Stimulated activated CD8-positive, alpha-beta memory T cell treated with anti-CD3 and anti-CD28 coated beads, Interleukin-12 subunit alpha, Interleukin-12 subunit beta, amount 100 ng/mL, for 24 hours (primary cell): ENCODE data around the gene SUCO.

Experiments
- DNase-seq: peaks from one replicate; pipeline ENCODE4 v3.0.0-alpha.2; 2020; ENCODE audit errors: extremely low read depth

Gene SUCO

DNA sequence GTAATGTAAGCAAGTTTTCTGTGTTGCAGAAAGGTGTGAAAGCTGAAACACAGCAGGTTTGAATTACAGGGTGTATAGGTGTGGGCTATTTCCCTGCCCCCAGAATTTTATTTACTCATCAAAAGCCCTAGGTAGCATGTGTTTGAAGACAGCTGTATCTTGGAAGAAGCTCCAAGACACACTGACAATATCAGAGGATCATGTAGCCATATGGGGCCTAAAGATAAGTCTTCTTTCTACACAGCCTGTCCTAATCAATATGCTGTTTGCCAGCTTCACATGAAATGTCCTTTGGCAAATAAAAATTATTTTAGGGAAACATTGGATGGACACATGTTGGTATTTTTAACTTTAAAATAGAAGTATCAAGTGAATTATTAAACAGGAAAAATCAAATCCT, 17.5 kb upstream of the SUCO start:
- DNase-seq: no peak

DNA sequence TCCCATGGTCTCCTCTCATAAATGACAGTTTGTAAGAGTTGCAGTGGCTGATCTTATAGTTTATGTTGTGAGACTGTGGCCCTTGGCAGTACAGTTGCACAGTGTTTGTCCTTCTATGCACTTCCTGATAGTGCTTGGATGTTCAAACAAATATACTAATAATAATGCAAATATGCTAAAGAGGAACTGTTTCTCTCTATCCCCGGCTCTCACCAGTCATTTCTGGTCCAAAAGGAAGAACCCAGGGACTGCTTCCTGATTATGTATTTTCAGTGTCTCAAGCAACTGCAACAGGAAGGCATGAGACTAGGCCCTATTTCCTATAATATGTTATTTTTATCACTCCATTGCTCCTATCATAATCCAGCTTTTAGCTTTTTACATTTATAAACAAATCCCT, 17.0 kb upstream of the SUCO start:
- DNase-seq: no peak

DNA sequence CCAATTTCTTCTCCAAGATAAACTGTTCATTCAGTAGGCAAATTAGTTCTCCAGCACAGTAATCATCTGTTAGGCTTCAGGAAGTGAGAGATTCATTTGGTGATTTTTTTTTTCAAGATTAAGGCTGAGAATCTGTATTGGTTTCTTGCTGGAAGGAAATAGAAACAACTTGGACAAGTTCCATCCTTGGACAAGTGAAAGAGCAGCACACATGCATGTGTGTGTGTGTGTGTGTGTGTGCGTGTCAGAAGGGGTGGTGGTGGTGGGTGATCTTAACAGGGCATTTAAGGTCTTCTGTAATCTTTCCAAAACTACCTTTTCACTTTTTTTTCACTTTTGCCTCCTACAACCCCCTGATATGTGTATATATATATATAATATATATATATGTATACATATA, 15.9 kb upstream of the SUCO start:
- no peak for DNase-seq

DNA sequence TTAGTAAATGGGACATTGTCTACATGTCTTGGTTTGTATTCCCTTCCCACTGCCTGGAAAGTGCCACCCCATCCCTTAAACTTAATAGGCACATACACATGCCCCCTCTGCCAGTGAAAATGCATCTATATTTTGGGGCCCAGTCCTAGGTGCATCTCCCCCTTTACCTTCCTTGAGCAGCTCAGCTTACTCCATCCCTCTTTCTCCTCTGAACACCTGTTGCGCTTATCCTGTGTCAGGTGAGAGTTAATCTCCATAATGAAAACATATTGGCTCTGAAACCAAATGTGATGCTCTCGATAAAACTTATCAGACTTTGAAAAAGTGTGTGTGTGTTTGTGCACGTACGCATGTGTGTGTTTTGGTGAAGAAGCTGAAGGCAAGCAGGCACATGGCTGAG, 15.4 kb upstream of the SUCO start:
- DNase-seq: no peak

DNA sequence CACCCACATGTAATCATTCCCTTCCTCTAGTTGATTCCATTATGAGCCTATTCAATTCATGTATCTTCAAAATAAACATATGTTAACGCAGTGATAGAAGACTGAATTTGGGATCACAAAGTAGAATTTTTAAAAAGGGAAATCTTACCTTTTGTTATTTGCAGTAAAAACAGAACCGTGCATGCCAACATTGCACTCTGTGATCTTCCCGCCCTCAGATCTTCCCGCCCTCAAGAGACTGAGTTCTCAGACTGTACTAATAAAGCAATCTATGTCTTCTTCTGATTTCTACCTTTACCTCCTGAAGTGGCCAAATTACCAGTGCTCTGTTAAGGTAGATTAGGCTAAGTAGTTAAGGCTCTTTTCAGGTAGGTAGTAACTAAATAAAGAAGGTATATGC, 3.6 kb upstream of the SUCO start:
- DNase-seq: no peak

DNA sequence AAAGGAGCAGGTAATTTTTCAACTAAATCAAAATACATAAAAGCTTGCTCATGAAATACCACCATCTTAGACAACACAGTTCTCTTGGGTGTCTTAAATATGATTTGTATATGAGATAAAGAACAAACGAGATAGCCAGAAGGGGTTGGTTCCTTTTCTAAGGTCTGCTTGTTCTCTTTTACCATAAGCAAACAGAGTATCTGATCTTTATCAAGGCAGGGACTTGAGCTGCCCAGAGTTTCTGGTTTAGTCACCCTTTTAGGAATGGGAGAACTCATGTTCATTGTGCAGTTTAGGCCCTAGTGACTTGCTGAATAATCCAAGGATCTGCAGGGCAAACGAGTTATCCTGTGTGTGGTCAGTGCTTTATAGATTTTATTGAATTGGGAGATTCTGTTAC, 3.0 kb upstream of the SUCO start:
- DNase-seq: no peak

DNA sequence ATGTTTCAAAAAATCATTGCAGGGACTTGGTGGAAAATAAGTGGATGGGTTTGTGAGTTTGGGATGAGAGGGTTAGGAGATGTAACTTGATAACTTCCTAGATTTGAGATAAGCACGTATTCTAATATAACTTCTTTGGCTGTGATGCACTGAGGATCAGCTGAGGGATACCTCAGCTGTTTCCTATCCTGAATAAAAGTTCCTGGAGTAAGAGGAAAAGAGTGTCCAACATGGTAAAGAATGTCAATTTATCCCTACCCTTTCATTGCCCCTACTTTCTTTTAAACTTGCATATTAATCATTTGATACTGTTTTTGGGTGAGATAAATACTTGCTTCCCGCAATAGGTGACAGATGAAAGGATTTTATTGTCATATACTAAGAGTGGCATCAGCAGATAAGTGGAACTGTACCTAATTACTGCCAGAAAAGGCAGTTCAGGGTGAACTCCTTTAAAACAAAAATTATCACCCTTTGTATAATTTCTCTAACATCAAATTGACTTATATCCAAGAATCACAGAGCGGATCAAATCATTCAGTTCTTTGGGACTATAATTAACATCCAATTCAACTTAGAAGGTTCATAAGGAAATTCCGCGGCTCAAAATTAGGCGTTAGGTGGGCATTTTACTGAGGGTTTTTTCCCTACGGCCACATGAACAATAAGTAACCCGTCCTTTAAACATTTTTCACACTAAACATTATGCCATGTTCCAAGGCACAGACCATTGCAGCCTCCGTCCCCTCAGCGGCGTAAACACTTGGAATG, 1.4 kb upstream of the SUCO start:
- DNase-seq: no peak

DNA sequence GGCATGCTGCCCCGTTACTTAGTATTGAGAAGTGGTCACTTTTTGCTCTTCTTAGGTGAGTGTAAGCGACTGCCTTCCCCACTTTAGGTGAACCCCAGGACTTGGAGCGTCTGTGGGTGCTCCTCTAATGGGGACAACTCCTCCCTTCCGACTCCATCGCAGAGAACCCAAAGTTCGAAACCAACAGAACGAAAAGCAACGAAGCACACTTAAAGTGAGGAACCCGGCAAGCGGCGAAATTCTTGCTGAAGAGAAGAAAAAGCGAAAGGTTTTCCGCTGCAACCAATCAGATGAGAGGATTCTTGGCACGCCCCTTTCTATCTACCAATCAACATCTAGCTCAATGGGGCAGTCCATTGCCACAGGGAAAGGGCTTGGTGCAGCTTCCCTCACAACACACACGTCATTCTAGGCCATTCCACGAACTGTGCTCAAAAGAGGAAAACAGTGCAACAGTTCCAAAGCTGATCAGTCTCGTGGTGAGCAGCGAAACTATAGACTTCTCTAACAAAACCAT, 709 bp upstream of the SUCO start:
- peak; percentile 63 for DNase-seq

DNA sequence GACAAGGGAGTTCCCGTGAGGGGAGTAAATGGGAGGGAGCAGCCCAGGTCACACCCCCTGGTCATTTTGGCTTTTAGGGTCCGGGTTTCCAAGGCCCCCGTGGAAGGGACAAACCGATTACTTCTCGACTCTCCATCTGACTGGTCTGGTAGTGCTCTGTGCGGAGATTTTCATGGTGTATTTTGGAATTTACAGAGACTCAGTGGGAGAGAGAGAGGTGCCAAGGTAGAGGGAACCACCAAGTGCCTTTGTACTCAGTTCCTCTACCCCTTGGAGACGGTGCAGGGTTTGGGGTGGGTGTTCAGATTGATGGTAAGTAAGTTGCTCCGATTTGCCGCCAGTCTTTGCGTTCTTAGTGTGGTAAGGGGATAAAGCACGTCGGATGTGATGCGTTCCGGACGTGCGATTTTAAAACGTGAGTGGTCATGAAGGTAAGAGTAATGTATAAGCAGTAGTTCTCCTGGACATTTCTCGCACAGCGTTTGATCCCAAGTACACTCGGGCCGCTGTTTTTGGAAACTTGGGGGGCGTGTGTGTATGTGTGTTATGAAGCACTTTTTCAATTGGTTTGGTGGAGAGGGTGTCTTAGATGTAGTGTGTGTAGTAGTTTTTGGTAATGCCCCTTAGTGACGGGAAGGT, 682 bp downstream of the SUCO start:
- no peak for DNase-seq

DNA sequence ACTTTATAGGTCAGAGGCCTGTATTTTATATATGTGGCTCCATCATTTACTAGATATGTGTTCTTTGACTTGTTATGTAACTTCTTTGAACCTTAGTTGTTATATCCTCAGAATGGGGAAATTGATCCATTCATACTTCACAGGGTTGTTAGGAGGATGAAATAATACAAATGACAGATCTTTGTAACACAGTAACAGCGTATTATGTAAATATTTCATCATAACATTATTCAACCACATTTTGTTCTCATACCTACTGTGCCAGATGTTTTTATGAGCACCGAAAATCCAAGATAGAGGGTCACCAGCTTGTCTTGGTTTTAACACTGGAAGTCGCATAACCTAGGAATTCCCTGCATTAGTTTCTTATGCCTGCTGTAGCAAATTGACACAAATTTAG, 3.3 kb downstream of the SUCO start:
- DNase-seq: no peak

DNA sequence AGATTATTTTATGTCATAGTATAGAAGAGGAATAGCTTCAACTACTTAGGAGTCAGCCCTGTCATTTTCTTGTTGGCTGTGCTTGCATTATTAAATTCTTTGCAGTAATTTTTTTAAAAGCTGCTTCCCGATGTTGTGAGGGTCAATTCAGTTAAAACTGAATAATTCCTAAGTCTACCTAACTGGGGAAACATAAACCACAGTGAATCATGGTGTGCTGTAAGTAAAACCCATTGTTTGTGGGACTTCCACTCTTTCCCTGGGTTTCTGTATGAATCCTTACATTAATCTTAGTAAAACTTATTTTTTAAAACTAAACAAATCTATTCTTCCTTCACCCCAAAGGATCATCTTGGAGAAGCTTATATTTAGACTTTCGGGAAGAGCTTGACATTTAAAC, 4.4 kb downstream of the SUCO start:
- DNase-seq: no peak

DNA sequence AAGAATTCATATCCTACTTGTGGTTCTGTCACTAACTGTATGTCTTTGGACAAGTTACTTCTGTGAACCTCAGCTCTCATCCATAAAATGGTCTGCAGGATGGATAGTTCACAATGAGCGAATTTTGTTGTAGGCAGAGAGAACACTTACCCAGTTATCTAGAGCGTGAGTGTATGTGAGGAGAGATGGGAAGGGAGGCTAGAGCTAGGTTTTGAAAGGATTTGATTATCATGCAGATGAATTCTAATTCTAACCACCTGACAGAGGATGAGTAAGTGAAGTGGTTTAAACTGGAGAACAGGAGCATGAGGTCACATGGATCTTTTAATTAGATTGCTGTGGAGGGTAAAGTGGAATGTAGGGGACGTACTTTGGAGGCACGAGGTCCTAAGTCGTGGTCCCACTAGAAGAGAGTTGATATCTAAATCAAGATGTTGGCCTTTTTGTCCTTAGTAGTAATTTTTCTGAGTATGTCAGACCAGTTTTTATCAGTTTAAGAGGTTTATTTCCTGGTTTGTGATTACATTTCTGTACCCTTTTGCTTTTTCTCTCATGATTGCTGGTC, 5.0 kb downstream of the SUCO start:
- DNase-seq: no peak

DNA sequence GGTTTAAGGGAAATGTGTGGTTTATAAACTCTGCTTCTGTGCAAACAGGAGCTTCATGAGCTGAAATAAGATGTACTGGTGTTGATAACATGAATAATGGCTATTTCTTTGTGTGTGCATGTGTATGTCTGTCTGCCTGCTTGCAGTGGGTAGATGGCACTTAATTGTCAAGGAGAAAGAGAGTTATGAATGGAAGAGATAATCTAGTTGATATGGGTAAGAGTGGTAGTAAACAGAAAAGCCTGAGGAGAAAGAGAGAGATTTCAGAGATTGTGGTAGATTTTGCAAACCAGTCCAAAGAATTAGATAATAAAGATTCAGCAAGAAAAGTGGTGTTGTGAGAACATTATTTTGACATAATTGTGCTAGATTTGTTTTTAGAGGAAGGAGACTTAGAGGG, 7.7 kb downstream of the SUCO start:
- no peak for DNase-seq

DNA sequence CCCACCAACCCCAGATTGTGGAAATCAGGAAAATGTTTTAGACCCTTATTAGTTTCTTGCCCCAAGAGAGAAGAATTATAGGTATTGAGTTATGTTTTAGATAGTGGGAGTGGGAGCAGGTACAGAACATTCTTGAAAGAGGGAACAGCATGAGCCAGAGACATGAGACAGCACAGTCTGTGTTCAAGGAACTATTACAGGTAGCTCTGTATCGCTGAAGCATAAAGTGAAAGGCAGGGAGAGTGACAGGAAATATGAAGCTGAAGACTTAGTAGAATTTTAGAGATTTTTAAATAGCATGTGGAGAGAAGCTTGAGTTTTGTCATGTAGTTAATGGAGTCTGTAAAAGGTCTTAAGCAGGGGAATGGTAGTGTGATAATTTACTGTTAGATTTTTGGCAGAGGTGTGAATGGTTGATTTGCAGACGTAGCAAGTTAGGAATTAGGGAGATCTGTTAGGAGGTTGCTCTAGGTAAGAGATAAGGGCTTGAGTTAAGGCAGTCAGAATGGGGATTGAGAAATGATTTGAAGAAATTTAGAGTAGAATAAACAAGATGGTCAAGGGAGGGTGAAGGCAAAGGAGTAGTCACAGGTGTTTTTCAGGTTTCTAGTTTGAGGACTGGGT, 11.6 kb downstream of the SUCO start:
- DNase-seq: no peak

DNA sequence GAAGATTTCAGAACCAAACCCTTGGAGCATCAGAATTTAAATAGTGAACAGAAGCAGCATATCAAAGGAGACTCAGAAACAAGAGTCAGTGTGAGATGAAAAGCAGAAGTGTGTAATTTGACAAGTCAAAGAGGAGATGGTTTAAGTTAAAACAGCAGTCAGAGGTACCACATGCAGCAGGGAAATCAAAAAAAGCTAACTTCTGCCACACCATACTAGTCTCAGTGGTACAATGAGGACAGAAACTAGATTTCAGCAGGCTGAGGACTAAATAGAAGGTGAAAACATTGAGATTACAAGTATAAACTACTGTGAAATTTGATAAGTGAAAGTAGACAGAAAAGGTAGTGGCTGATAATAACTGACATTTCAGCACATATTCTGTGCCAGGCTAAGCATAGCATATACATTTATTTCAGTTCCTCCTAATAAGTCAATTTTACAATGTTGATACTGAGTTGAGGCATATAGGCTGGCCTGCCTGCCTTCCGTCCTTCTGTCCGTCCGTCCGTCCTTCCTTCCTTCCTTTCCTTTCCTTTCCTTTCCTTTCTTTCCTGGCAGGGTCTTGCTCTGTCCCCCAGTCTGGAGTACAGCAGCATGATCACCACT, 12.6 kb downstream of the SUCO start:
- no peak for DNase-seq

DNA sequence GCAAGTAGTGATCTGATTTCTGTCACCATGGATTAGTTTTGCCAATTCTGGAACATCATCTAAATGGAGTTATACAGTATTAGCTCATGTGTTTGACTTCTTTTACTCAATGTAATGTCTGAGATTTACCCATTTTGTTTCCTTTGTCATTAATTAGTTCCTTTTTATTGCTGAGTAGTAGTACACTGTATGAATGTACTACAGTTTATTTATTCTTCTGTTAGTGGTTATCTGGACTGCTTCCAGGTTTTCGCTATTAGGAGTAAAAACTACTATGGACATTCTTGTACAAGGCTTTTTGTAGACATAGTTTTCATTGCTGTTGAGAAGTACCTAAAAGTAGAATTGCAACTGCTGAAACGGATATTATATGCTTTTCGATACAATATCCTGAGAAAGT, 14.1 kb downstream of the SUCO start:
- DNase-seq: no peak

DNA sequence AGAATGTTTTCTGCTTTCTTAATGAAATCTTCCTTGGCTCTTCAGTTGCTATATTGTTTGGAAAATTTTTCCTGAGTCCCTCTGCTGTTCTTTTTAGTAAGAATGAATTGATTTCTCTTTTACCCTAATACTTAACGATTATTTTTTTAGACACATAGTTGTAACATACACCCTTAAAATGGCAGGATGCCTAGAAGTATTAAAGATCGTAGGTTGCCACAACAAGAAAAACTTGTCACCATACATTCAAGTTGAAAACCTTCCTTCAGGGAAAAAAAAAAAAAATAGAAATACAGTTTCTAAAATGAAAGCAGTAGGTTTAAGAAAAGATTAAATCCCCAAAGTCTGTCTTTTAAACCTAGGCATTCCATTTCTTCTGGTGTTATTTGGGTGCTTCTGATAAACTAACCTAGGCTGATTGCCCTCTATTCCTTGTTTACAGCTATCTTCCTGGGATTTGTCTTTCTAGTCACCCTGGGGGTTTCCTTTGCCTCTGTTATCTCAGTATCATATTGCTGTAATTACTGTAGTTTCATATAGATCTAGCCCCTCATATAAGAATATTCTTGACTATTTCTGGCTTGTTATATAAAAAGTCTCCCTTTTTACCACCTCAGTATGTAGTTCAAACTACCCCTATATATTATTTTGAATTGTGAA, 16.8 kb downstream of the SUCO start:
- DNase-seq: no peak

DNA sequence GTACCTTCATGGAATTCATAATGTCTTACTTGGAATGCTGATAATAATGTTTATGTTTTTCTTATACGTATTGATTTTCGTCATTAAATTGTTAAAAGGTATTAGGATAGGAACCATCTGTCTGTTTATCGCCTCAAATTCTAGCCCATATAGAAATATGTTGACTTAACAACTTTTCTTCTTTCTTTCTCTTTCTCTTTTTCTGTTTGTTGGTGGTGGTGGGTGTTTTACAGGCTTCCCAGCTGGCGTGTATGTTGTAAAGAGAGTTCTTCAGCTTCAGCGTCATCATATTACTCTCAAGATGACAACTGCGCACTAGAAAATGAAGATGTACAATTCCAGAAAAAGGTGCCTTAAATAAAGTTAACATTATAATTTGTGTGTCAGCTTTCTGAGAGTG, 18.3 kb downstream of the SUCO start:
- DNase-seq: no peak

DNA sequence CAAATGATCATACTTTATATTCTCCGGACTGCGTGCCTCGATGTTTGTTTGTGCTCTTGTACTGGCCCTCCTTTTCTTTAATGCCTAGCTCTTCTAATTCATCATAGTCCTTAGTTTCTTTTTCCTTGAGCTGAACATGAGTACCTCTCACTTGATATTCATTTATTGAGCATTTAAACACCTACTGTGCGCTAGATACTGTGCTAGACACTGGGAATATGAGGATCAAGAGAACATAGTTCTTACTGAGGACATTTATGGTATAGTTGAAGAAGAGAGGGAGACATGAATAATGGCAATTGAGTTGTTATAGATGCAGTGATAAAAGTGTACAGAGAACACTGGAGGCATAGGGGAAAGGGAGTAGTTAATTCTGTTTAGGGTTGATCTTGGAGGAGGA, 22.0 kb downstream of the SUCO start:
- no peak for DNase-seq

DNA sequence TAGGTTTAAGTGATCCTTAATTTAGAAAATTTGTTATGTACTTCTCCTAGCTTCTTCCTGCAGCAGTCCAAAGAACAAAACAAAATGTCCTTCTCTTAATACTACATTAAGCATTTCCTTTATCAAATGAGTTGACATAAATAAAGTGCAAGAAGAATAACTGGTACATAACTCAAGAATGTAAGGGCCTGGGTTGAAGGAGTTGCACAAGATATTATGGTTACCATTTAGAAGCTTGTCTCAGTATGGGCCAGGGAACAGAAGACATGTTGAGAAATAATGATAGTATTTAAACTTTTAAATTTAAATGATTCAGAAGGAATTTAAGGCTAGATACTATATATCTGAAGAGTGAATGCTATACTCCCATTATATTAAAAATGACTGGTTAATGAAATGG, 23.5 kb downstream of the SUCO start:
- DNase-seq: no peak

DNA sequence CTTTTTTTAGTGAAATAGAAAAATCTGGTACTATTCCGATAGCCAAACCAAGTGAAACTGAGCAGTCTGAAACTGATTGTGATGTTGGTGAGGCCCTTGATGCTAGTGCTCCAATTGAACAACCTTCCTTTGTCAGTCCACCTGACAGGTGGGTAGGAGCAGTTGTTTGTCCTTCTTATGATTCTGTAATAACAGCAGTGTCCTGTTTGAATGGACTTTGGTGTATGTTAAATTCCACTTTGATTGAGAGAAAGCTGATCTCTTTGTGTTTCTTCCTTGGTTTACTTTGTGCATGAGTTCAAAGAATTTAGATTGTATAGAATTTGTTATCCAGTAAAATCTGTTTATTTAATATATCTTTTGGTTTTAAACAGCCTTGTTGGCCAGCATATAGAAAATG, 24.3 kb downstream of the SUCO start:
- no peak for DNase-seq
